HG03457 (cell line): Measurements from ENCODE around the gene SLC13A3.

ENCODE experiments used
- ATAC-seq: cut with Tn5 transposase; IDR thresholded peaks from one replicate; pipeline ENCODE4 v1.9.1; 2021; ENCODE audit warnings: moderate number of reproducible peaks; ENCODE audit not compliant: unreplicated experiment

SLC13A3 gene

GRCh38 chr20:46562373-46563169 is 88.7 kb downstream of the SLC13A3 start:
- no peak for ATAC-seq

- ATAC-seq, result no peak
These were observed 89.3 kb downstream of the SLC13A3 start for GRCh38 chr20:46562009-46562372.

DNA sequence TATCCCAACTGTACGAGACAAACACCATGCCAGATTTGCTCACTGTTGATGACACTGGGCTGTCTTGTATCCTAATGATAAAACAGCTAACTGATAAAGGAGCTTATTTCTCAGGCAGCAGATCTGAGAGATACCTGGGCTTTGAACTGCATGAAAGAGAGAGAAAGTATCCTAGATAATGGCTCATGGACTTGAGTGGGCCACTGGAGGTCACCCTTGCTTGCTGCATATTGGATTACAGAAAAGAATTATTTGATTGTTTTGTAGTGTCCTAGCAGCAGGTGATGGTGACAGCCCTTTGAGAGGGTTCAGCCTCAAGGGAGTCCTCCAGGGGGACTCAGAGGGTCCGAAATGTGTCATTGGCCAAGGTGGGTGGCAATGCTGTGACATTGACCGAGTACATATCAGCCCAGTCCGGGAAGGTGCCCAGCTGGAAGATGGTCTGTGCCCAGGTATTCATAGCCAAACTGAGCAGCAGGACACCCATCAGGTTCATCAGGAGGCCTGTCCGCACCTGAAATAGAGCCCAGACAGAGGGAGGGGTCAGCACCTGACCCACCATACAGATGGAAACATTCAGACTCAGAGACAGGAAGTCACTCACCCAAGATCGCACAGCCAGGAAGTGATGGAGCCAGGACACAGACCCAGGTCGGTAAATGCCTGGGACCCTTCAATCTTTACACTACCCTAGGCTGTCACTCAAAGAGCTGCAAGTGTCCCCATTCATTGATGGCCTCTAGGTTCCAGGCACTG is 91.4 kb downstream of the SLC13A3 start:
- ATAC-seq, result no peak

DNA sequence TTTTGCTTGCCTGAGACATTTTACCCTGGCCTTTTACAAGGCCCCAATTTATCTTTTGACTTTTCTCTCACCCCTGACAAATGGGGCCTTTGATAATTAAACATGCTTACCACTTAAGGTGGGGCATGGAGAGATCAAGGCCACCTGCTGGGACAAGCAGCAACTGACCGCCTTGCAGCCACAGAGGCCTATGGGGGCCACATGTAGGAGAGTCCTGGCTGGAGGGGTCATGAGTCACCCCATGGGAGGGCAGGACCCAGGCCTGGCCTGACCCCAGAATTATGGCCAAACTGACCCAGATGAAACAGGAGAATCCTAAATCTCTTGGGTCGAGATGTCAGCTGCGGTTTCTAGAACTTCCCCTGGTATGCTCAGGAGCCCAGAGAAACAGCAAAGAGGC is 92.3 kb downstream of the SLC13A3 start:
- ATAC-seq, result no peak

GRCh38 chr20:46558511-46558959 is 92.7 kb downstream of the SLC13A3 start:
- ATAC-seq, result no peak

DNA sequence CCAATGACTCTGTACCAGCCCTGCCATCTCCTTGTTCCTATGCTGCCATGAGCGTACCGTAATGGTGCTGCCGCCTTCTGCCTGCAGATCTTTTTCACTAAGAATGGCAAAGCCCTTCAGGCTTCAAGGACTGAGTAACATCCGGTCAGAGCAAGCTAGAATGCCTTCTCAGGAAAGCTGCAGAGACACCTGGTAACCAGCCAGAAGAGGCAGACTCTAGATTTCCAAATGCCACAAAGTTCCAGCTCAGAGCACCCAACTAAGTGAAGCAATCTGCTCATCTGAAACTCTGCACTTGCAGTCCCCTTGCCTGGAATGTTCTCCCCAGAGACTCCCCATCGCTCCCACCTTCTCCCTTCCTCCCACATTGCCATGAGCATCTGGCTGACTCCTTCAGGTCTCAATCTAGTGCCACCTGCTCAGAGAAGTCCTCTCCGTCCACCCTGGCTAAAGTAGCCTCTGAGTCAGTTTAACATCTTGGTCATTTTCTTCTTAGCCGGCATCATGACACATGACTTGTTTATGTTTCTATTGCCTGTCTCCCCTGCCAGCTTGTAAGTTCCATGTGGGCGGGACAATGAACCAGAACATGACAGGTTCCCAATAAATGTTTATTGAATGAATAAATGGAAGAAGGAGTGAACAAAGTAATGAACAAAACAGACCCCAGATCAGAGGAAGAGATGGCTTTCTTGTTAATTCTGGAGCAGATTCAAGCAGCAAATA is 93.9 kb downstream of the SLC13A3 start:
- ATAC-seq, result no peak

DNA sequence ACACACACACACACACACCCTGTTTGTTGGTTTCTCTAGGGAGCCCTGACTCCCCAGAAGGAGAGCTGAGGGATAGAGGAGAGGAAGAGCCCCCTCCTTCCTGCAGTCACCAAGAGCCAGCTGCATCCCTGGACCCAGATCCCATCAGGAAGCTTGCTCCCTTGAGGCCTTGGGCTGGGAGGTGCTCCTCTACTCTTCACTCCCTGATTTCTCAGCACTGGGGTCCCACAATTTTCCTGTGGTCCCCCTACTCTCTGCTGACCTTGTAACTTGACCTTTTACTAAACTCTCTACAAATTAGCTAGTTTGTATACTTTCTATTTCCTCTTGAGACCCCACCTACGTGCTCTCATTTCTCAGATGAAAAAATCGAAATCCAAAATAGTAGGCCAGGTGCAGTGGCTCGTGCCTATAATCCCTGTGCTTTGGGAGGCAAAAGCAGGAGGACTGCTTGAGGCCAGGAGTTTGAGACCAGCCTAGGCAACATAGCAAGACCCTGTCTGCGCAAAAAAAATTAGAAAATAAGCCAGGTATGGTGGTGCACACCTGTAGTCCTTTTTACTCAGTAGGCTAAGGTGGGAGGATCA is 95.8 kb downstream of the SLC13A3 start:
- no peak for ATAC-seq

GRCh38 chr20:46554828-46555227 is 96.4 kb downstream of the SLC13A3 start:
- ATAC-seq, result no peak

- no peak for ATAC-seq
These were observed 97.3 kb downstream of the SLC13A3 start for GRCh38 chr20:46553926-46554325.

GRCh38 chr20:46552460-46553420 is 98.5 kb downstream of the SLC13A3 start:
- ATAC-seq, result peak; percentile 60

GRCh38 chr20:46551522-46552381 is 99.5 kb downstream of the SLC13A3 start:
- ATAC-seq, result no peak

GRCh38 chr20:46550461-46550860 is 100.8 kb downstream of the SLC13A3 start, which contains the start of gene OCSTAMP:
OCSTAMP (minus strand) TSS chr20:46550654; CDS start chr20:46550560, 94 bp downstream.
- ATAC-seq, result no peak

DNA sequence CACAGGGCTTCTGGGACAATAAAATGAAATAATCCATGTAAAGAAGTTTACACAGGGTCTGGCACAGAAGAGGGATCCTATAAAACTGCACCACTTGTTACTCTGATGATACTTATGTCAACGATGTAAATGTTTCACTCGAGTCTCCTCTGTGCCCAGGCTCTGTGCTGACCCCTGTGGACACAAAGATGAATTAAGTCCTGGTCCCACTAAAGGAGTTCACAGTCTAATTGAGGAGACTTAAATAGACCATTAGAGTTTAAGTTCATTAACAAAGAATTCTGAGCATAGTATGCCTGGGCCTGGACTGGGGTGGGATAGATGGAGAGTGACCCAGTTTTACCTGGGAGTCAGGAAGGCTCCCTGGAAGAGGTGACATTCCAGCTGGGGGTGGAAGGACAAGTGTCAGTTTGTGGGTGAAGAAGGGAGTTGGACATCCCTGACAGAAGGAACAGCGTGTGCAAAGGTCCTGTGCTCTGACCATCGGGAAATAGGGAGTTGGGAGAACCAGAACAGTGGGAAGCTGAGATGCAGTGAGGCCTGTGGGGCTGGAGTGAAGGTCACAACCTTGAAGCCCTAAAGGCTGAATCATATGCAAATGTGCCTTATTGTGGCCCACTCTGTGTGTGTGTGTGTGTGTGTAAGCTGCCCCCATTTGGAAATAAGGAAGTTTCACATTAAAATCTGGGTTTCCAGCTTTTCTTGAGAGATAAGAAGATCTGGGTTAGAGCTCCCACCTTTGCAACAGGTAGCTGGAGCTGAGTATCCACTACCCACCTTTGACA is 101.9 kb downstream of the SLC13A3 start:
- ATAC-seq, result no peak

GRCh38 chr20:46548688-46549087 is 102.6 kb downstream of the SLC13A3 start:
- no peak for ATAC-seq

DNA sequence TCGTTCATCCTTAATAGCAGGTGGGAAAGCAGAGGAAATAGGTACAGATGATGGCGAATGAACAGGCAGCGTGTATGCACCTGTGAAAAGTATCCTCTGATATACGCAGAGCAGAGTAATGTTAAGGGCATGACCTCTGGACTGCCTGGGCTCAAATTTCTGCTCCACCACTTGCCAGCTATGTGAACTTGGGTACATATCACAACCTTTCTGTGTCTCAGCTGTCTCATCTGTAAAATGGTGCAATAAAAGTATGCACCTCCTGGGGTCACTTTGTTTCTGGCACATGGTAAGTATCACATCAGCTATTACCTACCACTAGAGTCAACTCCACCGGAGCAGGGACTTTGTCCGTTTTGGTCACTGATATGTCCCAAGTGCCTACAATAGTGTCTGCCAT is 103.3 kb downstream of the SLC13A3 start:
- ATAC-seq, result no peak

DNA sequence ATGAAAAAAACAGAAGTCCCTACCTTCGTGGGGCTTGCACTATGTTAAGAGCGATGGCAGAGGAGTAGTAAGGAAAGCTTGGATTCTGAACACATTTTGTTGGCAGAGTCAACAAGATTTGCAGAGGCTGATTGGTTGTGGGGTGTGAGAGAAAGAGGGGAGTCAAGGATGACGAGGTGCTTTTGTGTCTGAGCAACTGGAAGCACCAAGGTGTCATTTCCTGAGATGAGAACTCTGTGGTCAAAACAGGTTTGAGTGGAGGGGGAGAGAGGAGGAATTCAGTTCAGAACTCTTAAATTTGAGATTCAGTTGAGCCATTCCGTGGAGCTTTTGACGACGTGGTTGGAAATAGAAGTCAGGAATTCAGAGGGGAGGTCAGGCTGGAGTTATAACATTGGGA is 104.3 kb downstream of the SLC13A3 start:
- no peak for ATAC-seq

DNA sequence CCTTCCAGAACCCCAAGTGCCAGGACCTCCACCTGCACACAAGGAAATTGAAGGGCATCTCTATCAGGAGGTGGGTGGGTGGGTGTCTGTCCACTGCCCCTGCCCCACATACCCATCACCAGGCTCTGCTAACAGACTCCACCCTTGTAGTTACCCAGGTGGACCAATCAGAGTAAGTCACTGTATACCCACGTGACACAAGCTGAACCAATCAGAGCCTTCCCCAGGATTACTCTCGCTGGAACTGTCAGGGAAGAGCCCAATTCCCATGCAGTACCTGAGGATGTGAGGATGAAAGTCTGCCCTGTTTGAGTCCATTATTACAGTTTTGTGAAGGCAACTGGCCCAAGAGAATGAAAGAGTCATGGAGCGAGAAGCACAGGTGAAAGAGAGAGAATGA is 105.0 kb downstream of the SLC13A3 start:
- ATAC-seq, result no peak

DNA sequence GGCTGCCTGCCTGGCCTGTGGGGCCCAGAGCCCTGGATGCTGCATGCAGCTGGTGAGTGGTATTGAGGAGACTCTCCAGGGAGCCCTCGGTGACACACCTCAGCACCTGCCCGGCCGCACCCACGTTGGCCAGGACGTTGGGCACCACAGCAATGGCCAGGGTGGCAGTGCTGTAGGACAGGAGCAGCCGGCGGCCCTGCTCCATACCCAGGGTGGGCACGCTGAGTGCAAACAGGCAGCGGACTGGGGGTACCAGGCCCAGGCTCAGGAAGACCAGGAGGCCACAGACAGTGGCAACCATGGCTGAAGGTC is 105.5 kb downstream of the SLC13A3 start:
- ATAC-seq, result no peak
